ENCODE data around the gene YJEFN3.

YJEFN3 gene

DNA sequence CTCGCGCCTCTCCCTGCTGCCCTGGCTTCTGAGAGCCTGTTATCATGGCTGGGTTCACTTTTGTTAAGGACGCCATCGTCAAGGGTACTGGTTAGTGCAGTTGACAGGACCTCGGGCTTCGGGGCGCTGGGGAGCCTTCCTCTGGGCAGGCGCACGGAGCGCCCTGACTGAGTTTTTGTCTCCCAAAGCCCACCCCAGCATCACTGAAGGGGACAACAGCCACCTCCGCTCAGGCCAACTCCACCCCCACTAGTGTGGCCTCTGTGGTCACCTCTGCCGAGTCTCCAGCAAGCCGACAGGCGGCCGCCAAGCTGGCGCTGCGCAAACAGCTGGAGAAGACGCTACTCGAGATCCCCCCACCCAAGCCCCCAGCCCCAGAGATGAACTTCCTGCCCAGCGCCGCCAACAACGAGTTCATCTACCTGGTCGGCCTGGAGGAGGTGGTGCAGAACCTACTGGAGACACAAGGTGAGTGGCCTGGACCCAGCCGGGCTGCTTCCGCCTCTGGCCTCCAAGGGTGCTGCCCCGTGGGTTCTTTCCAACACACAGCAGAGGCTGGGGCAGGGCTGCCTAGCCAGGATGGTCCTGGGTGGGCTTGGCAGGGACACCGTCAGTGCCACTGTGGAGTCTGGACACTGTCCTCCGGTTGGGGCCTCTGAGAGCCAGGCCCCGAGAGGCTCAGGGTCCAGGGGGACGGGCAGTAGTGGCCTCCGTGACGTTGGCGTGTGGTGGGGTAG lies 30.3 kb upstream of the YJEFN3 start:
- no peak for DNase-seq

DNA sequence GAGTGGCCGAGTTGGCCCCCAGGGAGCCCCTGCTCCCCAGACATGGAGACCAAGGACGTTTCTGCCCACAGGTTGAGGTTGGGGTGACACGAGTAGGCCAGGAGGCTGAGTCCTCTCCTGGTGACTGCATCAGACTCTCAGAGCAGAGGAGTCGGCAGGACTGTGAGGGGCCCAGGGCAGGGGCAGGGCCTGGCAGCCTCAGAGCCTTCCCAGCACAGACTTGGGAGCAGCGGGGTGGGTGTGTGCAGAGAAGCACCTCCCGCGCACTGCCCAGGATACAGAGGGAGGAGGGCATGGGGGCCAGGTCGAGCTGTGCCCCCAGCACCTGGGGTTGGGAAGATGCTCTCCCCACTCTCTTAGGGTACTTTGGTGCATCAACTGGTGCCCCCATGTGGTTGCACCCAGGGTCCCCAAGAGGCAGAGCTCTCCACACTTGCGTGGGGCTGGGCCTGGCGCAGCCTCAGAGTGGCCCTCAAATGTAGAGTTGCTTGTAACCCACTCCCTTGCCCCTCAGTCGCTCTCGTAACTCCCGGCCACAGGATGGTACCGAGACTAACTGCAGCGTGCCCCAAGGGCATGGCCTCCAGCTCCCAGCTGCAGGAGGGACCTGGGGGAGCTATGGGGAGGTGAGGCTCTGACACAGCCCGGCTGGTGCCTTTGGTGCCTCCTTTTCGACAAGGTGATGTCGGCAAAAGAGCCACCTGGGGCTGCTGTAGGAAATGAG lies 29.3 kb upstream of the YJEFN3 start:
- no peak for DNase-seq

DNA sequence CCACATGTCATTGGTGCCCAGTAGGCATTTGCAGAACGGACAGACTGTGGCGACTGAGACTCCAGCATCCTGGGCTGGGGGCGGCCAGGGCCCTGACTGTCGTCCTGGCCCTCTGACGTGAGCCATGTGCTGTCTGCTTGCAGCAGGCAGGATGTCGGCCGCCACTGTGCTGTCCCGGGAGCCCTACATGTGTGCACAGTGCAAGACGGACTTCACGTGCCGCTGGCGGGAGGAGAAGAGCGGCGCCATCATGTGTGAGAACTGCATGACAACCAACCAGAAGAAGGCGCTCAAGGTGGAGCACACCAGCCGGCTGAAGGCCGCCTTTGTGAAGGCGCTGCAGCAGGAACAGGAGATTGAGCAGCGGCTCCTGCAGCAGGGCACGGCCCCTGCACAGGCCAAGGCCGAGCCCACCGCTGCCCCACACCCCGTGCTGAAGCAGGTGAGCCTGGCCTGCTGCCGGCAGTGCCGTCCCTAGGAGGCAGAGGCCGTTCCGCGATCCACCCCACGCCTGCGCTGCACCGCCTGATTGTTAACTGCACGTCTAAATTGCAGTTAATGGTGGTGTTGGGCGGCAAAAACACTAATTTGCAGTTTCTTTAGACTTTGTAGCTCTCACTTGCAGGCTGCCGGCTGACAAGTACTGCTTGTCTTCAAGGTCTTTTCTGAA lies 27.6 kb upstream of the YJEFN3 start:
- DNase-seq, result no peak

DNA sequence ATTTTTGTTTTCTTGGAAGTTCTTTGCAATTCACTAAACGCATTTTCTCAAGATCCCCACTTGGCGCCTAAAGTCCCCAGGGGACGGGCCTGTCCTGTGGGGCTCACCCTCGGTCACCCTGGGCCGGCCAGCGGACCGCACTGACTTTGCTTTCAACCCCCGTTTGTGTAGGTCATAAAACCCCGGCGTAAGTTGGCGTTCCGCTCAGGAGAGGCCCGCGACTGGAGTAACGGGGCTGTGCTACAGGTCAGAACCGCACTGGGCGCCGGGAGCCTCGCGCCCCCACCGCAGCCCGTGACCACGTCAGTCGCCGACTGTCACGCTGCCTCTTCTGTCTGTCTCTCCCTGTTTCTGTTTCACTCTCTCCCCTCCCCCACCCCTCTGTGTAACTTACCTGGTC lies 26.9 kb upstream of the YJEFN3 start:
- no peak for DNase-seq

DNA sequence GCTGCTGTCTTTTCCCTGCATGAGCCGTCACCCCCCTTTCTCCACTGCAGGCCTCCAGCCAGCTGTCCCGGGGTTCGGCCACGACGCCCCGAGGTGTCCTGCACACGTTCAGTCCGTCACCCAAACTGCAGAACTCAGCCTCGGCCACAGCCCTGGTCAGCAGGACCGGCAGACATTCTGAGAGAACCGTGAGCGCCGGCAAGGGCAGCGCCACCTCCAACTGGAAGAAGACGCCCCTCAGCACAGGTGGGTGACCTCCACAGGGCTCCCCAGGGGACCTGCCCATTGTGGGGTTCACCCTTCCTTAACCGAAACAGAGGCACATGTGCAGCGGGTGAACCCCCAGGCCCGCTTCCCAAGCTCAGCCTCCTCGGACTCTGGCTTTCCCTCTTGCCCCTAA lies 26.4 kb upstream of the YJEFN3 start:
- no peak for DNase-seq

DNA sequence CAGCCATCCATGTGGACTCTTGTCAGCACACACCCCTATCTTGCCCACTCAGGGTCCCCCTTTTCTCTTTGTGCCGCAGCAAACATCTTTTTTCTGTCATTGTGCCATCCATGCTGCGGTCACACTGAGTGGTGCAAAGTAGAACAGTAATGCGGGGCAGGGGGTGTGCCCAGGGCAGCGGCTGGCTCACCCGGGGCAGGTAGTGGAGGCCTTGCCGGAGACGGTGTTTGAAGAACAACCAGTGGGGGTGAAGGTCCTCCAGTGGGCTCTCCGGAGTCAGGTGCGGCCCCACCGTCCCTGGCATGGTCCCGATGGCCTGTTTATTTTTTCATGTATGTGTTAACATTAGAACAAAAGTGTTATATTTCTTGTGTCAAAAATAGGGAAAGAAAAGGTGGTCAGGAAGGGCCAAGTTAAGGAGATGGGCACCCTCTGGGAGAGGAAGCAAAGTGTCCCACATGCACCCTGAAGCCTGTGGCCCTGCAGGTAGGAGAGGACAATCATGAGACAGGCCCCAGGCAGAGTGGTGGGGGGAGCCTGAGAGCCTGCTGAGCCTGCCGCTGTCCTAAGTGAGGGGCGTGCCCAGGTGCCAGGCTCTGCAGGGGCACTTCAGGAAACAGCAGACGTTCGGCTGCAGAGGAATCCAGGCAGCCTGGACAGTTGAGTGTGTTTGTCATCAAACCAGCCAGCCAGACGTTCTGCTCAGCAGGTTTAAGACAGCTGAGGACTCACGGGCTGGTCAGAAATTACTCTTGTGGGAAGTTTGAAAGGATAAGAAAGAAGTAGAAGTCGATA lies 25.7 kb upstream of the YJEFN3 start:
- no peak for DNase-seq

DNA sequence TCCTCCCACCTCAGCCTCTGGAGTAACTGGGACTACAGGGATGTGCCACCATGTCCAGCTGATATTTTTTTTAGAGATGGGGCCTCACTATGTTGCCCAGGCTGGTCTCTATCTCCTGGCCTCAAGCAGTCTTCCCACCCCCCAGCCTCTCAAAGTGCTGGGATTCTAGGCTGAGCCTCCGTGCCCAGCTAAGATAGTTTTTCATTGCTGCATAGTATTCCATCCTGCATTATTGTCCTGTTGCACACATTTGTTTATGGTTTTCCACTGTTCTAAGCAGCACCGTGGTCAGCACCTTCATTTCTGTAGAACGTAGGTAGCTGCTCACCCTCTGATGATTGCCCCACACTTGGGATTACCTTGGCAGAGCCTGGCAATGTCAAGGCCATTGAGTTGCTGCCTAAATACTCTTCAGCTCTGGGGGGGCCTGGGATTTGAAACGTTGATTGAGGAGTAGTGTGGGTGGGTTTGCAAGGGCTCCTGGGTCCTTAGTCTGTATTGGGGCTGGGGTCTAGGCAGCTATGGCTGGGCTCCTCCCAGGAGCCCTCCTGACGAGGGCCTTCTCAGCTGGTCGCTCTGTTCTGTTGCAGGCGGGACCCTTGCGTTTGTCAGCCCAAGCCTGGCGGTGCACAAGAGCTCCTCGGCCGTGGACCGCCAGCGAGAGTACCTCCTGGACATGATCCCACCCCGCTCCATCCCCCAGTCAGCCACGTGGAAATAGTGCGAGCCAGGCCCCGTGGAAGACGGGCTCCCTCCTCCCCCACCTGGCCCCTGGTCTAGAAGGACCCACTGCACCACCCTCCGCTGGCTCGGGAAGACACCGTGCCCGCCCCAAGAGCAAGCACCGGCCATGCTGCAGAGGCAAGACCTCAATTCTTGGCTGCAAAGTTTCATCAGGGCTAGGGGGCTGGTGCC lies 23.7 kb upstream of the YJEFN3 start:
- DNase-seq, result no peak

DNA sequence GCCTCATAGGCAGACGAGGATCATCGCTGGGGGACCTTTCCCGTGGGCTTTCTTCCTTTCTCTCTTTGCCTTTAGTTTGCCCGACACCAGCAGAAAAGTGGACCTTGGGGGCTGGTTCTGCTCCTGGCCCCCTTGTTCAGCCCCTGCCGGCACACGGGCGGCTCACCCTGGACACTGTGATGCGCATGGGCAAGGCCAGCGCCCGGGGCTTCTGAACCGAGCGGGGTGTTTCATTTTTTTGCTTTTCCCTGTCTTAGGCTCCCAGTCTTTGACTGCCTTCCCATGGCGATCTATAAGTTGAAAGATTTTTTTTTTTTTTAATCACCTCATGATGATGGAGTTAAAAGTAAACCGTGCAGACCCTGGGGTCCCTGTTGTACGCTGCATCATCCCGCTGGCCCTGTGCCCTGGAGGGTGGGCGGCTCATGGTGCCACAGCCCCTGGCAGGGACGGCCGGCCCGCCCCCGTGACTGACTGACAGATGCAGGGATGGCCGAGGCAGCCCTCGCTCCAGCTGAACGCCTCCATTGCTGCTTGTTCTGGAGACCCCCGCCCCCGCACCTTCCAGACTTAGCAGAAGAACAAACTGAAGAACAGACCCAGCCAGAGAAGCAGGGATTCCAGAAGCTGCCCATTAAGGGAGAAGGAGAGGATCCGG lies 22.9 kb upstream of the YJEFN3 start:
- DNase-seq, result no peak

DNA sequence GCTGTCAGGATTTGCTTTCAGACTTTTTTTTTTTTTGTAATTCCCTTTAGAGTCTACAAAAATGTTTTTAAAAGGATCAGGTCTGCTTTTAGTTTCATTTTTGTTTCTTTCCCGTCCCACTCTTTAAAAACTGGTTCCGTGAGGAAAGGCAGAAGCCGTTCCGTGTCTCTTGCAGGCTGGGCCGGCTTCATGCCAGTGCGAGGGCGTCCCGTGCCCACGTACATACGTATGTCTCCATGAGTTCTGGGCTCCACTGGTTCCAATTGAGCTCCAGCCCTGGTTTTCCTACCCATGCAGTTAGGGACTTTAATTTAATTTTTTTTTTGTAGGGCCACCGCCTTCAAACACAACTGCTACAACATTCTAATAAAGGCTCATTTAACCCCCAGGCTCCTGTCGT lies 22.1 kb upstream of the YJEFN3 start:
- DNase-seq, result no peak

DNA sequence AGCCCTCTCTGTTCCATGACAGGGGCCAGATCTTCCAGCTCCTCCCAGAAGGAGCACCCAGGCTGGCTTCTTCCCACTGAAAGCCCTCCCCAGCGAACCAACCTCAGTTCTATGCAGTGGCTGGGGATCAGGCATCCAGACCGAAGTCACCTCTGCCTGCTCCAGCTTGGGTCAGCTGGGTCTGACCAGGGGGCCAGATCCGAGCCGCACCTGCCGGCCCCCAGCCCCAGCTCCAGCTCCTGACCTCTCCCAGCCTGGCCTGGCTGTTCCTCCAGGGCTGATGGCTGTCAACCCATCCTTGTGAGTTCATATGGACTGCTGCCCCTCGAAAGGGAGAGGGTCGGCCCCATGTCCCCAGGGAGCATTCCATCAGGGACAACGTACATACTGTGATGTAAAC lies 21.4 kb upstream of the YJEFN3 start:
- no peak for DNase-seq

DNA sequence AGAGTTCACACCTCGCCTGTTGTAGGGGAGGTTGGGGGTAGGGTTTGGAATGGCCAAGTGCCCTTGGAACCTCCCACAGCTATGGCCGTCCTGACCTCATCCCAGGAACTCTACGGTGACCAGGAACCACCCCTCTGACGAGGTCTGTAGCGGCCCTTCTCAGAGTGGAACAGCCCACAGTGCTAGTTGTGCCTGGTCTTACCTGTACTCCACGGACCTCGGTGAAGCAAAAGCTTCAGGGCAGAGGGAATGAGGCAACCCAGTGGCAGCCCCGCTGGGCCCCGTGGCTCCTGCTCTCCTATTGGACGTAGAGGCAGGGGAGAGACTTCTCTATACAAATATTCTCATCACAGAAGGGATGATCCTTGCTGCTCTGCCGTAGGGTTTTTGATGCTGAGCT lies 20.5 kb upstream of the YJEFN3 start:
- DNase-seq, result no peak

DNA sequence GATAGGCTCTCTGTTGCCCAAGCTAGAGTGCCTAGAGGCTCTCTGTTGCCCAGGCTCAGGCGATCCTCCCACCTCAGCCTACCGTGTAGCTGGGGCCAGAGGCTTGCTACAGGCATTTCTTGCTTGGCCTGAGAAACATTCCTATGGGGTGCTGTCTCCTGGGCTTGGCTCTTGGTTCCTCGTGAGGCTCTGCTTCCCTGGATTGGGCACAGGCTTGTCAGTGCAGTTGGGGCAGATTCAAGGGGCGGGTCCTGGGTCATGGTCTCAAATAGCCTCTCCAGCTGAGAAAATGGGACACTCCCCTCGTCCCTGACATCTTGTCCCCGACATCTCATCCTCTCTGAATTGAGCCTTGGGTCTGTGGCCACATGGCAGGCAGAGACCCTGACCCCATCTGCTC lies 18.3 kb upstream of the YJEFN3 start:
- DNase-seq, result no peak

DNA sequence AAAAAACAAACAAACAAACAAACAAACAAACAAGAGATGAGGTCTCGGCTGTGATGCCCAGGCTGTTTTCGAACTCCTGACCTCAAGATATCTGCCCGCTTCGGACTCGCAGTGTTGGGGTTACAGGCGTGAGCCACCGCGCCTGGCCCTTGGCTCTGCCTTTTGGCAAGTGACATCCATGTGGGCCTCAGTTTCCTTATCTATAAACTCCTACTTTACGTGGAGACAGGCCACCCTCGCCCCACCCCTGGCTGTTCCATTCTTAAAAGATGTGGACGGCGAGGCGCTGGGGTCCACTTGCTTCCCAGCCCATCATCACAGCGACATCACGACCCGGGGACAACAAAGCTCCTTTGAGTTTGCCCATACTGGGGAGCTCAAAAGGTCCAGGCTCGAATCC lies 15.0 kb upstream of the YJEFN3 start:
- no peak for DNase-seq

DNA sequence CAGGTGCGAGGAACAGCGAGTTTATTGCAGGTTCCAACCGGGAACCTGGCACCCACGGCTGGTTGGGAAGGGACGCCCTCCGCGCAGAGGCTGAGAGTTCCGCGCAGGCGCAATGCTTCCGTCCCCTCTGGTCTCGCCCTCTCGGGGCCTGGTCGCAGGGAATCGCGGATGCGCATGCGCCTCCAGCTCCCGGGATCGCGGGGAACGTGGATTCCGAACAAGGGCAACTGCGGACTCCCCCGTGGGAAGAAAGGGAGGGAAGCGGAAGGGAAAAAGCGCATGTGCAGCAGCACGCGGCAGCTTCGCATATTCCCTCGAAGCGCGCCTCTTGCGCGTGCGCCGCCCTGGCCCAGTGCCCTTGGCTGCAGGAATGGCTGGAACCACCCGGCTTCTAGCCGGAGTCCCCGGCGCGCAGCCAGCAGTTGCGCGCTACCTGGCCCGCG lies 14.5 kb upstream of the YJEFN3 start:
- DNase-seq, result no peak

DNA sequence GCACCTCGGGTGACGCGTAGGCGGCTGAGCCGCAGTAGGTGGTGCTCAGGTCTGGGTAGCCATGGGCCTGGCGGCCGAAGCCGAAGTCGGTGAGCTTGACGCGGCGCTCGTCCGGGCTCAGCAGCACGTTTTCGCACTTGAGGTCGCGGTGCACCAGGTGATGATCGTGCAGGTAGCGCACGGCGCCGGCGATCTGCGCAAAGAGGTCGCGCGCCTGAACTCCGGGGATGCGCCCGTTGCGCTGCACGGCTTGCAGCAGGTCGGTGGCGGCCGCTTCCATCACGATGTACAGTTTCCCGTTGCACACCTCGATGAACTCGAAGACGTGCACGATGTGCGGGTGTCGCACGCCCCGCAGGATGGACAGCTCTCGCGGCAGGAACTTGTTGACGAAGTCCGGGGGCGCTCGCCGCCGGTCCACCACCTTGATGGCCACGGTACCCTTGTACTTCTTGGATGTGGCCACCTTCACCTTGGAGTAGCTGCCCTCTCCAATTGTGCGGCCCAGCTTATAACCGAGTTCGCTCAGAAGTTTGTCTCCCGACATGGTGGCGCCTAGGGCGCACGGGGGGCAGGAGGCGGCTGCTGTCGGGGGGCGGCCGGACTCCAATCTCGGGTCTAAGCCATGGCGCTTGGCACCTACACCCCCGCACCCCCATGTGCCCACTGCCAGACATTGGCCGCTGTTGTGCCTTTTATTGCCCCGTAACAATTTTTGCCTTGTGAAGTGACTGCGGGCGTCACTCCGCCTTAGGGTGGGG lies 13.7 kb upstream of the YJEFN3 start, which contains the start of gene TSSK6:
Gene TSSK6, minus strand, starts transcription at position 668 of the 761 bp plus-strand sequence. Its CDS starts 121 bp downstream, at position 547.
- DNase-seq, result no peak

DNA sequence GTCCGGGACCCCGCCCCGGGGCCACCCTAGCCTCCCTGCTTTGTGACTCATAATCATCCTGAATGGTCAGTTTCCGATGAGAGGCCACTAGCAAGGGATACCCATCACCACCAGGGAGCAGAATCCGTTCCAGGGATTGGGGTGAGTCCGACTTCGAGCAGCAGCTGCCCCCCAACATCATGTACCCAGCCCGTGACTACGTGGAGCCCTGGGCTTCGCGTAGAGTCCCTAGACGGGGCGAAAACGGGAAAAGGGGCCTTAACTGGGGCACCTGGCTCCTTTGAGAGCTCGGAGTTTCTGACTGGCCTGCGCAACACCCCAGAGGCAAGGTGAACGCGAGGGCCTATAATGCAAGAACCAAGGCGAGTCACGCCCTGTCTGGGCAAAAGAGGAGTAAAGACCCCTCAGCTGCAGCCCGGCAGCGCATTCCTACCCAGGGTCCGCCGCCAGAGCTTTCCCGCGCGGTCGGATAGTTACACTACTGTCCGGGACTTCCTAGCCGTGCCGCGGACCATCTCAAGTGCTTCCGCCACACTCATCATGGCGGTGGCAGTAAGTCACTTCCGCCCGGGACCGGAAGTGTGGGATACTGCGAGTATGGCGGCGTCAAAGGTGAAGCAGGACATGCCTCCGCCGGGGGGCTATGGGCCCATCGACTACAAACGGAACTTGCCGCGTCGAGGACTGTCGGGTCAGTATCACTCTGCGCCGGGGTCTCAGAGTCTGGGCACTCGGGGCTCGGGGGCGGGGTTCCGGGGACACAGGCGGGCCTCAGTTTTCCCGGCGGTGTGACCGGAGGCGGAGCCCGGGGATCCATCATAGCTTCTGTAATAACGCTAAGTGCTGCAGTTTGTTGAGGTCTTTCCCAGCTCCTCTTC lies 12.8 kb upstream of the YJEFN3 start, which contains the start of gene NDUFA13:
Gene NDUFA13, plus strand, starts transcription at position 584 of the 878 bp plus-strand sequence. Its CDS starts 14 bp downstream, at position 598.
- peak; percentile 59 to 81 for DNase-seq

DNA sequence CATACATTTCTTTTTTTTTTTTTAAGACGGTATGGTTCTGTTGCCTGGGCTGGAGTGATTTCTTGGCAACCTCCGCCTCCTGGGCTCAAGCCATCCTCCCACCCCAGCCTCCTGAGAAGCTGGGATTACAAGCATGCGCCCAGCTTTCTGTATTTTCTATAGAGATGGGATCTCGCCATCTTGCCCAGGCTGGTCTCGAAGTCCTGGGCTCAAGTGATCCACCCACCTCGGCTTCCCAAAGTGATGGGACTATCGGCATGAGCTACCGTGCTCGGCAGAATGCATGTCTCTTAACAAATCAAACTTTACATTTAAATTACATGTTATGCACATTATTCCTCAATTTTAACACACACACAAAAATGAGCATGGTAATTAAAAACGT lies 11.5 kb upstream of the YJEFN3 start:
- no peak for DNase-seq

DNA sequence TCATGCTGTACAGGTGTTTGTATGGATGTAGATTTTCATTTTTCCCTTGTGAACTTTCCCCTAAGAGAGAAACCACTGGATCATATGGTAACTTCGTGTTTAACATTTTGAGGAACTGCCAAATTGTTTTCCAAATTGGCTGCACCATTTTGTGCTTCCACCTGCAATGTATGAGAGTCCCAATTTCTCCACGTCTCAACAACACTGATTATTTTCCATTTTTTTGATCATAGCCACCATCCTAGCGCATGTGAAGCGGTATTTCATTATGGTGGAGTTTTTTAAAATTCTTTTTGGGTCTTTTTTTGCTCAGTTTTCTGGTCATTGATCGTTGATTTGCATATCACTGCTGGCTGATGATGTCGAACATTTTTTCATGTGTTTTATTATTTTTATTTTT lies 7.7 kb upstream of the YJEFN3 start:
- no peak for DNase-seq

DNA sequence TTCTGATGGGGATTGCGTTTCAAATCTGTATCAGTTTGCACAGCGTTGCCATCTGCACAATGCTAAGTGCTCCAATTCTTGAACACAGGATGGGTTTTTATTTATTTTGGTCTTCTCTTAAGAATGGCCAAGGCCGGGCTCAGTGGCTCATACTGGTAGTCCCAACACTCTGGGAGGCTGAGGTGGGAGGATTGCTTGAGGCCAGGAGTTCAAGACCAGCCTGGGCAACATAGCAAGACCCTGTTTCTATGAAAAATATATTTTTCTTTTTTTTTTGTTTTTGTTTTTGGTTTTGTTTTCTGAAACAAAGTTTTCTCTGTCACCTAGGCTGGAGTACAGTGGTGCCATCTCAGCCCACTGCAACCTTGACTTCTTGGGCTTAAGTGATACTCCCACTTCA lies 5.5 kb upstream of the YJEFN3 start:
- no peak for DNase-seq
